ENCODE results near the gene MAN2C1. TPM values are rescaled to one million over a fixed set of nuclear protein-coding genes. Genes with fewer than 3 reads are reported as not detected.

MAN2C1 gene
- total and polyA plus RNA-seq, 9 of the 15 experiments (the other 6 are each of a cell fraction or from before 2014, with no cell fraction given) = 2.0 to 141 (median 39.9) TPM

- peak; percentile 60; the same call in 1 of the 2 replicates for TF ChIP-seq REST (IDR thresholded peaks at IDR 0.05; ENCODE audit: borderline replicate concordance)
- TF ChIP-seq REST (CRISPR knock-in tag; IDR thresholded peaks at IDR 0.05; ENCODE audit: low read depth) = no peak
- 0 out of 2 replicates have a peak, but pooled peaks have one; percentile 20 for TF ChIP-seq L3MBTL2 (IDR thresholded peaks at IDR 0.05)
- no peak for TF ChIP-seq BRF2 (IDR thresholded peaks at IDR 0.05; ENCODE audit: borderline replicate concordance, insufficient read depth, insufficient read length)
- TF ChIP-seq STAT5A (IDR thresholded peaks at IDR 0.05; ENCODE audit: borderline replicate concordance, low read length) = peak; percentile 58
- TF ChIP-seq SRF (CRISPR knock-in tag; IDR thresholded peaks at IDR 0.05) = peak in 1 of 2 experiments; percentile 81; a peak in 2 of 4 replicates
- no peak for TF ChIP-seq NR2C1 (IDR thresholded peaks at IDR 0.05)
- no peak for TF ChIP-seq NR2C1 (tag; IDR thresholded peaks at IDR 0.05)
- TF ChIP-seq CTCF (IDR thresholded peaks at IDR 0.05 in 2 of 3, conservative IDR thresholded peaks at IDR 0.05 in 1 of 3; ENCODE audit: insufficient read depth in 2 of 3, low read depth in 1 of 3, low read length in 3 of 3) = peak; percentile 75 to 78 (median 78)
- TF ChIP-seq RB1 (IDR thresholded peaks at IDR 0.05; ENCODE audit: low read depth) = 0 out of 2 replicates have a peak, but pooled peaks have one; percentile 38
- TF ChIP-seq PHF20 (IDR thresholded peaks at IDR 0.05; ENCODE audit: partially characterized antibody) = no peak
- 0 out of 2 replicates have a peak, but pooled peaks have one; percentile 57 for TF ChIP-seq MTA1 (IDR thresholded peaks at IDR 0.05; ENCODE audit: borderline replicate concordance)
- TF ChIP-seq SMARCE1 (IDR thresholded peaks at IDR 0.05) = no peak
- TF ChIP-seq NR1H2 (CRISPR knock-in tag; IDR thresholded peaks at IDR 0.05) = no peak
- TF ChIP-seq TFAP4 (CRISPR knock-in tag; IDR thresholded peaks at IDR 0.05; ENCODE audit: borderline replicate concordance) = peak; percentile 62; the same call in 1 of the 2 replicates
- no peak for TF ChIP-seq CBX2 (IDR thresholded peaks at IDR 0.05; ENCODE audit: insufficient read depth, low read length, poor library complexity, severe bottlenecking)
Observed at GRCh38 chr15:75307778-75308390, 60.5 kb downstream of the MAN2C1 start (continued).
